ENCODE results near the gene AHRR.

- TF ChIP-seq BHLHE40 (IDR thresholded peaks at IDR 0.05; ENCODE audit: borderline replicate concordance) (no peak), NFRKB (IDR thresholded peaks at IDR 0.05) (no peak), FOXA1 (IDR thresholded peaks at IDR 0.05) (no peak), FOXK2 (IDR thresholded peaks at IDR 0.05) (no peak), HDGF (IDR thresholded peaks at IDR 0.05; ENCODE audit: borderline replicate concordance) (no peak), SP1 (IDR thresholded peaks at IDR 0.05) (no peak), L3MBTL2 (conservative IDR thresholded peaks at IDR 0.05) (no peak), ZNF384 (IDR thresholded peaks at IDR 0.05) (no peak), TARDBP (IDR thresholded peaks at IDR 0.05) (no peak)
- TF ChIP-seq, protein P1, sequence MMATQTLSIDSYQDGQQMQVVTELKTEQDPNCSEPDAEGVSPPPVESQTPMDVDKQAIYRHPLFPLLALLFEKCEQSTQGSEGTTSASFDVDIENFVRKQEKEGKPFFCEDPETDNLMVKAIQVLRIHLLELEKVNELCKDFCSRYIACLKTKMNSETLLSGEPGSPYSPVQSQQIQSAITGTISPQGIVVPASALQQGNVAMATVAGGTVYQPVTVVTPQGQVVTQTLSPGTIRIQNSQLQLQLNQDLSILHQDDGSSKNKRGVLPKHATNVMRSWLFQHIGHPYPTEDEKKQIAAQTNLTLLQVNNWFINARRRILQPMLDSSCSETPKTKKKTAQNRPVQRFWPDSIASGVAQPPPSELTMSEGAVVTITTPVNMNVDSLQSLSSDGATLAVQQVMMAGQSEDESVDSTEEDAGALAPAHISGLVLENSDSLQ (IDR thresholded peaks at IDR 0.05) = no peak
Measured at GRCh38 chr5:481347-481746, 159.8 kb downstream of the AHRR start.
